Stomach (tissue), 9 donors: ENCODE results near the gene DEDD. TPM values are rescaled to one million over a fixed set of nuclear protein-coding genes. Genes with fewer than 3 reads are reported as not detected.

Source experiments
- DNase-seq, 2 donors: peaks; one replicate each; pipeline versions ENCODE4 v3.0.0 to v3.0.0-alpha.2; 2013 to 2019
- H3K27ac ChIP-seq, 5 donors: fragments of 200-600 bp in 4 of 5; sonication (generic) in 4 of 5; one replicate each; pipeline ENCODE4 v1.5.1; 2013 to 2019; ENCODE audit warnings: mild to moderate bottlenecking in 1 of 5, moderate library complexity in 1 of 5
- H3K27me3 ChIP-seq, 3 donors: fragments of 200-600 bp; sonication (generic); one replicate each; pipeline ENCODE4 v1.5.1; 2017 to 2019; ENCODE audit warnings: mixed run types in 1 of 3
- H3K36me3 ChIP-seq, 4 donors: fragments of 200-600 bp; sonication (generic); 1 replicate in 3 of 4; 2 replicates in 1 of 4; pipeline ENCODE4 v1.5.1; 2016 to 2019
- H3K4me1 ChIP-seq, 4 donors: fragments of 200-600 bp; sonication (generic); one replicate each; pipeline ENCODE4 v1.5.1; 2016 to 2019
- H3K4me3 ChIP-seq, 4 donors: fragments of 200-600 bp; sonication (generic) in 3 of 4; one replicate each; pipeline ENCODE4 v1.5.1; 2016 to 2019; ENCODE audit warnings: mild to moderate bottlenecking in 1 of 4
- H3K9me3 ChIP-seq, 4 donors: fragments of 200-600 bp; sonication (generic); one replicate each; pipeline ENCODE4 v1.5.1; 2016 to 2019
- CTCF ChIP-seq, 7 experiments: fragments of 450-650 bp in 4 of 7; fragments of 200-600 bp in 3 of 7; sonication (generic) in 3 of 7; IDR thresholded peaks; one replicate each; pipeline ENCODE4 v1.5.1; 2016 to 2019; ENCODE audit warnings: antibody characterized with exemption in 7 of 7, control low read depth in 2 of 7, mild to moderate bottlenecking in 1 of 7
- EP300 ChIP-seq: sonication (generic); formaldehyde crosslinking; IDR thresholded peaks from one replicate; pipeline ENCODE4 v1.6.1; 2017; ENCODE audit warnings: antibody characterized with exemption
- POLR2A ChIP-seq, 4 donors: fragments of 450-650 bp; IDR thresholded peaks; one replicate each; pipeline ENCODE4 v1.6.1; 2016; ENCODE audit warnings: antibody characterized with exemption in 4 of 4, control low read depth in 2 of 4, mild to moderate bottlenecking in 1 of 4, moderate library complexity in 1 of 4
- POLR2AphosphoS5 ChIP-seq, 3 donors: sonication (generic); formaldehyde crosslinking; IDR thresholded peaks; one replicate each; pipeline ENCODE4 v1.6.1; 2016; ENCODE audit warnings: antibody characterized with exemption in 3 of 3
- WGBS, 5 donors: extraction: QIAGEN DNeasy Blood & Tissue Kit in 3 of 5; methylation state at CpG; one replicate each; pipeline versions ENCODE4 v1.1.5 to v1.1.7; 2013 to 2018; 5-methylcytosine and 5-hydroxymethylcytosine counted together
- intact Hi-C: fragments of 100-400 bp; cut with DNase I; formaldehyde crosslinking; loops from one replicate; pipeline ENCODE4 v1.15.1; 2023; ENCODE audit warnings: low total_unique reads
- polyA plus RNA-seq, 3 donors: library from polyadenylated mRNA; stranded (reverse); fragments of 200-250 nt; gene quantifications; one replicate each; pipeline ENCODE4 v1.2.3, GENCODE V29; 2013
- total RNA-seq, 5 donors: library from RNA; depleted of rRNA; stranded (reverse); fragments of >200 nt; gene quantifications; one replicate each; pipeline versions ENCODE4 v1.1.0 to v1.2.3, GENCODE V29; 2014 to 2016
- donor health status: healthy with polysubstance abuse.
- donor health status: Bipolar disorder and iron deficiency.
- donor health status: healthy.

The DEDD gene
- total and polyA plus RNA-seq, 8 donors: 2.3 to 35.9 (median 17.6) TPM

DNA sequence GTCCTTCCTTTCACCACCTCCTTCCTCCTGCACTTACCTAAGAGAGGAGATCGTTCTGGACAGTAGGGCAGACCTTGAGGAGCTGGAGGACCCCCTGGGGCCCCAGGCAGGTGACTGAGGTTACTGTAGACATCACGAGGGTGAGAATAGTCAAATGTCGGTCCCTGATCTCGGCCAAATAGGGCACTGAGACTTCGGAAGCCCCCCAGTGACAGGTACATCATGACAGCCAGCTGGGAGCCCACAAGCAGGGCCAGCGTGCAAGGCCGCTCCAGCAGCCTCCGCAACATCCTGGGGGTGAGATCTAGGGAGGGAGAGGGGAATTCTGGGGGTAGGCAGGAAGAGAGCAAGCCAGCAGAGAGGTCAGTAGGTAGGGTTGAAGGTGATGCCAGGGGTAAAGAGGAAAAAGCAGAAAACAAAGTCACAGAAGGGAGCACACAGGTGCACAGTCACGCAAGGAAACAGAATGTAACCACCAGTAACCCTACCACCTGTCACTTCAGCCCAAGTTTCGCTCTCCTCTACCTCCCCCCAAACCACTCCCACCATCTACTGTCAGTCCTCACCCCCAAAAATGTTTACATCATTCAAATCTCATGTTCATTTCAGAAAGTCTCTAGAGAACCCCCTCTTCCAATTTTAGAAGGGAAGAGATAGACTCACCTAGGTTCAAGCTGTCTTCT, 43.4 kb upstream of the DEDD start:
- peak overlapping the region; percentile 71 to 95 (median 82) for H3K4me3 ChIP-seq
- intact Hi-C loops: no loop called here
- peaks cover 31 to 51% (median 51%) of the 10 kb centered on the region in 4 donors for H3K36me3 ChIP-seq
- TF ChIP-seq EP300 (no peak), POLR2A (IDR thresholded peaks at IDR 0.05) (no peak), POLR2AphosphoS5 (IDR thresholded peaks at IDR 0.05) (no peak), CTCF (IDR thresholded peaks at IDR 0.05) (no peak)
- peak overlapping the region in 4 of 5 donors; percentile 91 to 96 (median 96) for H3K27ac ChIP-seq
- 86 to 90% (median 86%) methylated on average over 10 of the region's 10 CpGs for WGBS, 5 donors
- DNase-seq: no peak
- peaks cover 30 to 55% (median 40%) of the 10 kb centered on the region in 4 donors for H3K4me1 ChIP-seq
- H3K27me3 ChIP-seq: no peaks in the 10 kb centered on the region
- no peaks in the 10 kb centered on the region for H3K9me3 ChIP-seq

DNA sequence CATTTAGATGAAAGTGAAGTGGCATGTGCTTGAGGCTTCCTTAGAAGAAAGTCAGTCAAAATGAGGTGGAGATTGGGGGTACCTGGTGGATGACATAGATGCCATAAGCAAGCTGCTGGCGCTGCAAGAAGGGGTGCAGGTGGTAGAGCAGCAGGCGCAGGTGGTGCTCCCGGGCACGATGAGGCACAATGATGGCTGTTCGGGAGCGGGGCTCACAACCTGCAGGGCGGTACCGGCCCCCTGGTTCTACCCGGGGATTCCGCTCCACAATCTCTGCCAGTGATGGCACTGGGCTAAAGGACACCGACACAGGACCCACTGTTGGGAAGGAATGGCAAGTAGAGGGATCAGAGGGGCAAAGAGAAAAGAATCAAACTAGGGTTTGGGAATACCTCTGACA, 42.4 kb upstream of the DEDD start:
- Histone ChIP-seq H3K4me3 (no peak overlapping the region), H3K36me3 (peaks cover 39 to 61% (median 61%) of the 10 kb centered on the region in 4 donors), H3K27me3 (no peaks in the 10 kb centered on the region), H3K4me1 (peaks cover 30 to 55% (median 44%) of the 10 kb centered on the region in 4 donors), H3K9me3 (no peaks in the 10 kb centered on the region), H3K27ac (peak overlapping the region in 1 of 5 donors; percentile 91)
- no peak for DNase-seq
- intact Hi-C loops: no loop called here
- WGBS, 5 donors: 94 to 96% (median 95%) methylated on average over 11 of the region's 11 CpGs
- TF ChIP-seq EP300: no peak
- TF ChIP-seq CTCF (IDR thresholded peaks at IDR 0.05): no peak
- no peak for TF ChIP-seq POLR2A (IDR thresholded peaks at IDR 0.05)
- no peak for TF ChIP-seq POLR2AphosphoS5 (IDR thresholded peaks at IDR 0.05)

- WGBS, 5 donors: 92 to 96% (median 94%) methylated on average over 11 of the region's 11 CpGs
- no peaks in the 10 kb centered on the region for H3K9me3 ChIP-seq
- H3K27ac ChIP-seq: peak overlapping the region in 4 of 5 donors; percentile 22 to 70 (median 46)
- H3K4me1 ChIP-seq: peaks cover 30 to 55% (median 44%) of the 10 kb centered on the region in 4 donors
- intact Hi-C loops: no loop called here
- peaks cover 40 to 73% (median 73%) of the 10 kb centered on the region in 4 donors for H3K36me3 ChIP-seq
- no peak for DNase-seq
- H3K4me3 ChIP-seq: no peak overlapping the region
- TF ChIP-seq CTCF (IDR thresholded peaks at IDR 0.05): no peak
- TF ChIP-seq POLR2A (IDR thresholded peaks at IDR 0.05): no peak
- TF ChIP-seq POLR2AphosphoS5 (IDR thresholded peaks at IDR 0.05): no peak
- H3K27me3 ChIP-seq: no peaks in the 10 kb centered on the region
These were observed 41.2 kb upstream of the DEDD start for GRCh38 chr1:161173711-161174110.

DNA sequence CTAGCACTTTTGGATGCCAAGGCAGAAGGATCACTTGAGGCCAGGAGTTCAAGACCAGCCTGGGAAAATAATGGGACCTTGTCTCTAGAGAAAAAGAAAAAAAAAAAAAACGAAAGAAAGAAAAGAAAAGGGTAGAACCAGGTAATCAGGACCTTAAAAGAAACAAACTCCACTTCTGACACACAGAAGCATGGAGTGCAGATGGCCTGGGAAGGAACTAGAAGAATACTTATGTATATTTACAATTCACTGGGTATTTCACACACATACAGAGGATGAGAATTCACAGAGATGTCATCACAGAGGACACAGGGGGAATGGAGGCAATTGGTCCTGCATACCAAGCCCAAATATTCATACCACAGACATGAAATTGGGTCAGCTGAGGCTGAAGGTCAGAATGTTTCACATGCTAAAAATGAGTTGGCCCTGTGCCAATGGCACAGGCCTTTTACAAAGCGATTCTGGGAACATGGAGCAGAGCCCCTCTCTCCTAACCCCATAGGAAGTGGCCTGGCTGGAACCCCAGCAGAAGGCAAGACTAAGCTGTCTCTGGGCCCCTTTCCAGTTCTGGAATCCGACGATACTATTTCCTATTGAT, 40.4 kb upstream of the DEDD start:
- intact Hi-C loops: no loop called here
- TF ChIP-seq POLR2A (IDR thresholded peaks at IDR 0.05): no peak
- no peak for TF ChIP-seq EP300
- no peak for TF ChIP-seq CTCF (IDR thresholded peaks at IDR 0.05)
- peak in 2 of 3 donors; percentile 24 to 68 for TF ChIP-seq POLR2AphosphoS5 (IDR thresholded peaks at IDR 0.05)
- WGBS, 5 donors: 33 to 53% (median 46%) methylated on average over 4 of the region's 4 CpGs
- Histone ChIP-seq H3K27ac (peak overlapping the region in 4 of 5 donors; percentile 42 to 71 (median 62)), H3K36me3 (peaks cover 40 to 81% (median 75%) of the 10 kb centered on the region in 4 donors), H3K9me3 (no peaks in the 10 kb centered on the region), H3K4me1 (peaks cover 24 to 56% (median 42%) of the 10 kb centered on the region in 4 donors), H3K4me3 (no peak overlapping the region), H3K27me3 (no peaks in the 10 kb centered on the region)
- DNase-seq: peak in 1 of 2 donors; percentile 64
